ENCODE measurements around the gene EFNA4. TPM values are rescaled to one million over a fixed set of nuclear protein-coding genes. Genes with fewer than 3 reads are reported as not detected.
A peak's percentile ranks its signal among the peaks of the same experiment; 100 is the strongest.

Gene EFNA4
- total RNA-seq, 1 donor from 2014 or later, result 8.9 TPM

GRCh38 chr1:155093911-155094621 is 30.5 kb downstream of the EFNA4 start:
- H3K27me3 Mint-ChIP-seq (ENCODE audit: low read depth), result no peaks in the 10 kb centered on the region
- H3K27ac Mint-ChIP-seq (ENCODE audit: unreplicated experiment), result peak overlapping the region; percentile 79
- H3K36me3 Mint-ChIP-seq (ENCODE audit: low read depth), result no peaks in the 10 kb centered on the region
- peak; percentile 81 for TF ChIP-seq CTCF (IDR thresholded peaks at IDR 0.05)
- peaks cover 29% of the 10 kb centered on the region for H3K4me1 Mint-ChIP-seq (ENCODE audit: low read depth)
- DNase-seq (ENCODE audit: low spot score), result no peak
- no peaks in the 10 kb centered on the region for H3K9me3 Mint-ChIP-seq (ENCODE audit: low read depth)
- no peak overlapping the region for H3K4me3 Mint-ChIP-seq (ENCODE audit: unreplicated experiment)

GRCh38 chr1:155094622-155094948 is 31.0 kb downstream of the EFNA4 start:
- no peak overlapping the region for H3K27ac Mint-ChIP-seq (ENCODE audit: unreplicated experiment)

GRCh38 chr1:155099331-155099730 is 35.8 kb downstream of the EFNA4 start:
- no peak overlapping the region for H3K27ac Mint-ChIP-seq (ENCODE audit: unreplicated experiment)
- H3K36me3 Mint-ChIP-seq (ENCODE audit: low read depth), result no peaks in the 10 kb centered on the region
- no peak for TF ChIP-seq CTCF (IDR thresholded peaks at IDR 0.05)
- DNase-seq (ENCODE audit: low spot score), result no peak
- H3K4me1 Mint-ChIP-seq (ENCODE audit: low read depth), result peaks cover 9% of the 10 kb centered on the region
- no peaks in the 10 kb centered on the region for H3K27me3 Mint-ChIP-seq (ENCODE audit: low read depth)
- no peak overlapping the region for H3K4me3 Mint-ChIP-seq (ENCODE audit: unreplicated experiment)
- no peaks in the 10 kb centered on the region for H3K9me3 Mint-ChIP-seq (ENCODE audit: low read depth)

More at GRCh38 chr1:155094622-155094948, 31.0 kb downstream of the EFNA4 start:
- H3K4me3 Mint-ChIP-seq (ENCODE audit: unreplicated experiment), result no peak overlapping the region
- H3K36me3 Mint-ChIP-seq (ENCODE audit: low read depth), result no peaks in the 10 kb centered on the region
- DNase-seq (ENCODE audit: low spot score), result no peak
- H3K27me3 Mint-ChIP-seq (ENCODE audit: low read depth), result no peaks in the 10 kb centered on the region
- H3K9me3 Mint-ChIP-seq (ENCODE audit: low read depth), result no peaks in the 10 kb centered on the region
- peaks cover 29% of the 10 kb centered on the region for H3K4me1 Mint-ChIP-seq (ENCODE audit: low read depth)
- TF ChIP-seq CTCF (IDR thresholded peaks at IDR 0.05), result peak; percentile 53

- no peaks in the 10 kb centered on the region for H3K36me3 Mint-ChIP-seq (ENCODE audit: low read depth)
- peaks cover 3% of the 10 kb centered on the region for H3K4me1 Mint-ChIP-seq (ENCODE audit: low read depth)
- DNase-seq (ENCODE audit: low spot score), result no peak
- no peak overlapping the region for H3K27ac Mint-ChIP-seq (ENCODE audit: unreplicated experiment)
- no peaks in the 10 kb centered on the region for H3K9me3 Mint-ChIP-seq (ENCODE audit: low read depth)
- no peak overlapping the region for H3K4me3 Mint-ChIP-seq (ENCODE audit: unreplicated experiment)
- H3K27me3 Mint-ChIP-seq (ENCODE audit: low read depth), result peaks cover 4% of the 10 kb centered on the region
- no peak for TF ChIP-seq CTCF (IDR thresholded peaks at IDR 0.05)
These were observed 39.8 kb downstream of the EFNA4 start for GRCh38 chr1:155103325-155103724.

GRCh38 chr1:155104605-155105534 is 41.3 kb downstream of the EFNA4 start:
- H3K4me1 Mint-ChIP-seq (ENCODE audit: low read depth), result peaks cover 3% of the 10 kb centered on the region
- TF ChIP-seq CTCF (IDR thresholded peaks at IDR 0.05), result no peak
- peaks cover 6% of the 10 kb centered on the region for H3K27me3 Mint-ChIP-seq (ENCODE audit: low read depth)
- no peaks in the 10 kb centered on the region for H3K9me3 Mint-ChIP-seq (ENCODE audit: low read depth)
- no peak for DNase-seq (ENCODE audit: low spot score)
- no peak overlapping the region for H3K27ac Mint-ChIP-seq (ENCODE audit: unreplicated experiment)
- H3K4me3 Mint-ChIP-seq (ENCODE audit: unreplicated experiment), result no peak overlapping the region
- H3K36me3 Mint-ChIP-seq (ENCODE audit: low read depth), result no peaks in the 10 kb centered on the region
